CD4-positive, alpha-beta T cell treated with Interleukin-10 for 1 hour (primary cell): ENCODE results near the gene GRIK3.
"Not testable (repeated sequence)": the region's sequence is repeated elsewhere in the genome, so short reads cannot be mapped to it uniquely, and the experiment has no call there.

Source experiments
- DNase-seq: peaks from one replicate; pipeline ENCODE4 v3.0.0-alpha.2; 2020

GRIK3 gene

DNA sequence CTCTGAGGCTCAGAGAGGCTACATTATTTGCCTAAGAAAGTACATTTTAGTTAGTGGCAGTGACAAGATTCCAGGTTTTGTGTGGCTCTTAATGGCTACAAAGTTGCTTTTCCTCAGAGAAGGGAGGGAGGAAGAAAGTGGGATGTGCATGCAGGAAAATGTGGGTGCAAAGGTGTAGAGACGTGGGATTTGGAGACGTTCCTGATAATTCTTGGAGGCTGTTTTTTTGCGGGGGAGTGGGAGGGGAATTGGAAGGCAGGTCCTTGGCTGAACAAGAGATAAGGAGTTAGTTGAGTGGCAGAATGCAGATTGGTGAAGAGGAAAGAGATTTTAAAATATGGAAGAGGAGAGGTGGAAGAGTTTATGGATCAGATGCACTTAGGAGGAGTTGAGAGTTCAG, 258.1 kb downstream of the GRIK3 start:
- no peak for DNase-seq

DNA sequence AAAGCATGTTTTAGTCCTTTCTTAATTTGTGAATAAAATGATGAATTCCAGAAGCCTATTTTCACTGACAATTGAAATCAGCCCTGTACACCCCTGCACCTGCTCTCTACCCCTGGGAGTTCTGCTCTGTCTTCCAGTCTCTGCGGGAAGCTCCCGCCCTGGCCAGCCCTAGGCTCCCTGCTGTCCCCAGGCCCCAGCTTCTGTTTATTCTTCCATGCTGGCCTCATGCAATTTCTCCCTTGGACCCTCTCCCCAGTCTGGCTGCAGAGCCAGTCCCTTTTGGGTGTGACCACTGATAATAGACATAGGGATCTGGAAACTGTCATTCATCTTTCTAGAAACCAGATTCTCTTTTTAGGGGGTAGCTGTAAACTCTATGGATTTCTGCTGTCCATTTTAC, 258.6 kb downstream of the GRIK3 start:
- DNase-seq = no peak

DNA sequence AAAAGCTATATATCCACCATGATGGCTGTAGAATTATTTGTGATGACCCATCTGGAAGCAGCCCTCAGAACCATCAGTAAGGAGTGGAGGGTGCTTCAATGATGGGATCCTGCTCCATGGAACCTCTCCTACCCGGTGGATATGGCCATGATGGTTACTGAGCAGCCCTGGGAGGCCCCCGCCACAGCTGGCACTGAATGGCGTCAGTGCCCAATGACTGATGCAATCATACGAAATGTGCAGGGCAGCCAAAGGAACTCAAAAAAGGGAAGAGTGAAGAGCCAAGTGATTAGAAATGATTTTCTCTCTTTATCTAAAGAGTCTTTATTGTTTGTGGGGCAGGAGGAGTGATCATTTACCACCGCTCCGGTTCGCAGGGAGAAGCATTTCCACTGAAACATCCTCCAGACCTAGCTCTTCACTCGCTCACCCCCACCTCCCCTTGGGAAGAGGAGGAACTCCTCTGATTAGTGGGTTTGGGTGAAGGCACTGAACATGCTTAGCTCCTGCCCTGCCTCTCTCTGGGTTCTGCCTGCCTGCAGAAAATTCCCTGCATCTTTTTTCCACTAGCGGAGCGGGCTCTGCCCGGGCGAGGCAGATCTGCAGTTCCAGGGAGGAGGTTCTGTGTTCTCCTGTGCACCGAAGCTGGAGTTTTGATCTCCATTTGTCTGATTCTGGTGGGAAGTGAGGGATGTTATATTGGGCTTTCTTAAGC, 260.3 kb downstream of the GRIK3 start:
- no peak for DNase-seq

DNA sequence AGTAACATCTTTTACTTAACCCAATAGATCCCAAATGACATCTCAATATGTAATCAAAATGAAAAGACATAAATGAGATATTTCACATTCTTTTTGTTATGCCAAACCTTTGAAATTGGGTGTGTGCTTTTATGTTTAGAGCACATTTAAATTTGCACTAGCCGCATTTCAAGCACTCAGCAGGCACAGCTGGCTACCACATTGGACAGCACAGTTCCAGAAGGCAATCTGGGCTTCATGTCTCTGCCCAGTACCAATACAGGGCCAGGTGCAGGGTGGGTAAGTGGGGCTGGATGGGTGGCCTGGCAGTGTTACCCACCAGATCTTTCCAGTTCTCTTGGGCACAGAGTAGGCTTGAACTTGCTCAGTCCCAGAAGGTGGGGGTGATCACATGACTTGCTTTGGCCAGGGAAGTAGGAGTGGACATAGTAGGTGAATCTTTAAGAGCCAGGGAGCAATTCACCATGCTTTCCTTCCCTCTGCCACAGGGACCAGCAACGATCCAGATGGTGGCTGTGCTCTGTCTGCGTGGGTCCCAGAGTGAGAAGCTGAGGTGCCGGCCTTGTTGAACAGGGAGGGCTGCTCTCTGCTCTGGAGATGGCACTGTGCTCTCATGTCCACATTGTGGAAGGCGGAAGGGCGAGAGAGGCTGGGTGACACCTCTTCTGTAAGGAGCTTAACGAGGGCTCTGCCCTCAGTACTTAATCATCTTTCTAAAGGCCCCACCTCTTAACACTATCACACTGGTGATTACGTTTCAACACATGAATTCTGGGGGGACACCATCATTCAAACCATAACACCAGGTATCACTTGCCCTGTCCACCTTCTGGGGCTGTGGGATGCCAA, 261.4 kb downstream of the GRIK3 start:
- DNase-seq = no peak

DNA sequence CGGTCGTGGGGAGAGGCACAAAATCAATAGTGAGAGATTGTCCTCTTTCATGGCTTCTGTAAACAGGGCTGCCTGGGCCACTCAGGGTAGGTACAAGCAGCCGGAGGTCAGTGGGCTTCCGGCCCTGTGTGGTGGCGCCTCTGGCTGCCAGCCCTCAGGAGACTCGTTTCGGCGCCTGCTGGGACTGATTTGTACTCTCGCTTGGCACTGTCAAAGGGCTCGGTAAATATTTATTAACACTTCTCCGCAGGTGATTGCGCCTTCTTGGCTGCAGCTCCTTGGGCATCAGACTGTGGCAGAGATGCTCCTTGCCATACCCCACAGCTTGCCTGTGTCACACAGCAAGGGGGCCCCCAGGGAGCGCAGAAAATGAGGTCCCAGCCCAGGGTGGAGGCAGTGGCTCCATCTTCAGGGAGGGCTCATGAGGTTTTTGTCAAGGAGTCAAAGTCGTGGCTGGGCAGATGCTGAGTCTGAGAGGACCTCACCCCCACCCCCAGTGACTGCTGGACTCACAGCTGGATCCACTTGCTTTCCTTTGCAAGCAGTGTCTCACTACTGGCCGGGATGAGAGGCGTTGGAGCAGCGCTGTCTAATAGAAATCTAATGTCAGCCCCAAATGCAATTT, 262.5 kb downstream of the GRIK3 start:
- no peak for DNase-seq

DNA sequence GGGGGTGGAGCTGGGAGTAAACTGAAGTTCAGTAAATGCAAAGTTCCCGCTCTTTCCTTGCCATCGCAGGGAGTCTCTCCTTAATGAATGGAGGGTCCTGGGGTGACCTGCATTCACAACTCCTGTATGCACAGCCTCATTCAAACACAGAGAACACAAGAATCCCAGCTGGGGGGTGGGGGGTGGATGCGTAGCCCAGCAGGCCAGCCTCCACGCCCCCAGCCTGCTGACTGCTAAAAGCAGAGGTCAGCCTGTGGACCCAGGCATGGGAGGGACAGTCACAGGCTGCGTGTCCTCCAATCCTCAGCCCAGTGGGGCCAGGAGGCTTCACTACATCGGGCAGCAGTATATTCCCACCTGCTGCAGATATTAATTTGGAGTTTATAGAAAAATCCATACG, 263.1 kb downstream of the GRIK3 start:
- DNase-seq = no peak

DNA sequence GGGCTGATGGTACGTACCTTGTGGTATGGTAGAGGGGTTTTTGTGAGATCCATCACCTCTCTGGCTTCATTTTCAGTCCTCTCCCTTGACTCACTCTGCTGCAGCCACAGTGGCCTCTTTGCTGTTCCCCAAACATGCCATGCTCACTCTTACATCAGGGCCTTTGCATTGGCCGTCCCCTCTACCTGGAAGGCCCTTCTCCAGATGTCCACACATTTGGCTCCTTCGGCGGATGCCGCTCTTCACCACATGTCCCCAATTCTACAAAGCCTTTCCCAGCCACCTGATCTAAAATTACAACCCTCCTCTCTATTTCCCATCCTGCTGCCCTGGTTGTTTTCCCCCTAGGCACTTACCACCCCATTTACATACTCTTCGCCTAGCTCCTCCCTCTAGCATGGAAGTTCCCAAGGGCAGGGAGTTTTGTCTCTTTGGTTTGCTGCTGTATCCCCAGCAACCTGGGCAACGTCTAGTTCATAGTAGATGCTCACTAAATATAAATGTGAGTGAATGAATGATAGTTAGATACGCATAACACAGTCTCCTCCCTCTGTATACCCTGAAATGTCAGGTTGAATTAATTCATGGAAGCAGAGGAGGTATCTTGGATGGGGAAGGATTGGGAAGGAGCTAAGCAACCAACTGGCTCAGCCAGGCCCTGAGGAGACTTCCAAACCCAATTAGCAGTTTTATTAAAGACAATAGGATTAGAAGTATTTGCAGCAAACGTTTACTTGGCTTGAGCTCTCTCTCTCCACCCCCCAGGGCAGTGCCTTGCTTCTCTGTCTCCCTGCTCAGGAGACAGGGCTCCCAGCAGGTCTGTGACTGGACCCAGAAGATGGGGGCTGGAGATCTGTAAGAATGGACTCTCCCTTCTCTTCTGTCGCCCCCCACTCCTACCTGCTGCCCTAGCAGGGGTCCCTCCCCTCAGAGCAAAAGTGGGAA, 264.2 kb downstream of the GRIK3 start:
- no peak for DNase-seq

DNA sequence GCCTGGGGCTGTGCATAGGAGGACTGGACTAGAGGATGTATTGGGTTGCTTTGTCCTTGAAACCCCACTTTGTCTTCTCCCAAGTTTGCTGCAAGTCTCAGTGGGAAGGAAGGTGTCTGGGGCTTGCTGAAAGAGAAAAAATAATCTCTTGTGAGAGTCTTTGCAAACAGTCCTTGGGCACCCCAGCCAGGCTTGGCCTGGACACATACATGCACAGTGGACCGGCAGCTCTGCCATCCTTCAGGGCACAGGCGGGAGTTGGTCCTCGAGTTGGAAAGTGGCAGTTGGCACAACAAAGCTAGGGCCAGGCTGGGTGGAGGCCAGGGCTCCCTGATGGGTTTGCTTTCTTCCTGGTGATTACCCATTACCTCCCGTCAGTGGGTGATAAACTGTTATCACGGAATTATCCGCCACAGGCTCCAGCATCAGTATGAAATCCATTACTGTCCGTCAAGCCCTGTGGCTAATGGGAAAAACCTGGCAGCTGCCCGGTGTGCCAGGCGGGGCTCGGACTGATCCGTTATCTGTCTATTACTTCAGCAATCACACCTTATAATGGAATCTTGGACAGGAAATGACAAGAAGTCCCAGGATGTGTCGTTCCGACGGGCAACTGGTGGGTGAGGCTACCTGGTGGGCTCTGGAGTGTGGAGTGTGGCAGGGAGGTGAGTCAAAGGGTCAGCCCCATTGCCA, 265.7 kb downstream of the GRIK3 start:
- DNase-seq = no peak

DNA sequence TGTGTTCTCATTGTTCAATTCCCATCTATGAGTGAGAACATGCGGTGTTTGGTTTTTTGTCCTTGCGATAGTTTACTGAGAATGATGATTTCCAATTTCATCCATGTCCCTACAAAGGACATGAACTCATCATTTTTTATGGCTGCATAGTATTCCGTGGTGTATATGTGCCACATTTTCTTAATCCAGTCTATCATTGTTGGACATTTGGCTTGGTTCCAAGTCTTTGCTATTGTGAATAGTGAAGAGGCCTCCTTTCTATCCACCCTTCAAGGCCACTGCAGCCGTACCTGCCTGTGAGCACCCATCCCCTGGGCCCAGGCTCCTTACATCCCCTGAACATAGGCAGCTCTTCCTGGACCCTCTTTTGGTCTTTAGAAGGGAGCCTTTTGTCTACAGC, 266.9 kb downstream of the GRIK3 start:
- DNase-seq = not testable (repeated sequence)

DNA sequence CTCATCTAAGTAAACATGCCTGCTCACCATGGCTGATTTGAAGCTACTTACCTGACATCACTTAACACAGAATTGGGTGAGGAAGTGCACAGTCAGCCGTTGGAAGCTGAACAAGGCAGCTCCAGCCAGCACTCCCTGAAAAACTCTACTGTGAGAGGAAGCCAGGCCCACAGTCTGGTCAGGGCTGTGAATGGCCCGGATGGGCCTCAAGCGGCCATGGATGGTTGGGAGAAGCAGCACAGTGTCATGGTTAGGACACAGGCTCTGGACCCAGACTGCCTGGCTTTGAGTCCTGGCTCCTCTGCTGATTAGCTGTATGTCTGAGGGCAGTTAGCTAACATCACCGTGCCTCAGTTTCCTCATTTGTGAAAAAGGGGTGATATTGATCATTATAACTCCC, 267.8 kb downstream of the GRIK3 start:
- no peak for DNase-seq

DNA sequence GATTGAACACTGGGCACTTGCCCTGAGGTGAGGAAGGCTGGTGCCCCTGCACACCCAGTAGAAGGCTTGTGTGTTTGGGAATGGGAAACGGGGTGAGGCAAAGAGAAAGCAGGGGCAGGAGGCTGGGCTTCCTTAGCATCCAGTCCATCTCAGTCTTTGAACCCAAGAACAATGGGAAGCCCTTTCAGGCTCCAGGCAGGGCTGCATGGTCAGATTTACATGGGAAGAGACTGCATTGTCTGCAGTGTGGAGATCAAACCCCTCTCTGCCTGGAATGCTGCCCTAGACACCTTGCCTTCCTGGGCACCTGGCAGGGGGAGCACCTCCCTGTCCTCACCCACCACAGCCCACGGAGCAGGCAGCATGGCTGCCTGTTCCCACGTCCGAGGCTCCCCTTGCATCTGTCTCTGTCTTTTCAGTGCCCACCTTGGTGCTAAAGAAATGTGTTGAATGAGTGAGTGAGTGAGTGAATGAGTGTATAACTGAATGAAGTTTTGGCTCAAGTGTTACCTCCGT, 268.5 kb downstream of the GRIK3 start:
- no peak for DNase-seq

DNA sequence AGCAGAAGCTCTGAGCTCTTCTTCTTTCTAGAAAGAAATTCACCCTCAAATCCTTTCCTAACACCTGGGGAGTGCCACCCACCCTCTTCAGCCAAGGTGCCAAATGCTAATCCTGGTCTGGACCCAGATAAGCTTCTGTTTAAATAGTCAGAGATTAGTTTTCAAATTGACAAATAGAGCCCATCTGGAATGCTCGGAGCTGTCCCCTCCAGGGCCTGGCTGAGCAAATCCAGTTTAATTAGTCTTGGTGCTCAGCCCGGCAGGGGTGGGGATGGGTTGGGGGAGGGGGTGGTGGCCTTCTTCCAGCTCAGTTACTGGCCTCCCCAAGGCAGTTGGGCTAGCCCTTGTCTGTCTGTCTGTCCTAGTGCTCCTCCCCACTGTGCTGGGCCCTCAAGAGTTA, 269.5 kb downstream of the GRIK3 start:
- no peak for DNase-seq

DNA sequence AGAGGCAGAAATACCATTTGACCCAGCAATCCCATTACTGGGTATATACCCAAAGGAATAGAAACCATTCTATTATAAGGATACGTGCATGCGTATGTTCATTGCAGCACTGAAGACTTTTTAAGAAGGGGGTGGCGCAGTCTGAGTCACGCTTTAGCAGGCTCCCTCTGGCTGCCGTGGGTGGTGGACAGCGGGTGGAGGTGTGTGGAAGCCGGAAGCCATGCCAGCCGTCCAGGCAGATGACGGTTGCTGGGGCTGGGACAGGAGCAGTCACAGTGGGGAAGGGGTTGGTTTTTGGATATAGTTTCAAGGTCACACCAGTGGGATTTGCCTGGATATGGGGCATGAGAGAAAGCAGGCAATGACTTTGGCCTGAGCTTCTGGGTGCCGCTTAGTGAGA, 270.5 kb downstream of the GRIK3 start:
- DNase-seq = no peak

DNA sequence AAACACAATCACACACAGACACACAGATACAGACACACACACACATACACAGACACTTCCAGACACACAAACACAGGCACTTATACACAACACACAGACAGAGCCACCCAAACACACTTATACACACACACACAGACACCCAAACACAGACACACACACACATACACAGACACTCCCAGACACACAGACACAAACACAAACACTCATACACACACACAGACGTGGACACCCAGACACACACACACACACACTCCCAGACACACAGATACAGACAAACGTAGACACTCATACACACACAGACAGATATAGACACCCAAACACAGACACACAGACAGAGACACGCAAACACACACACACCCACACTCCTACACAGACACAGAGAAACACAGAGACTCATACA, 272.1 kb downstream of the GRIK3 start:
- DNase-seq = no peak

DNA sequence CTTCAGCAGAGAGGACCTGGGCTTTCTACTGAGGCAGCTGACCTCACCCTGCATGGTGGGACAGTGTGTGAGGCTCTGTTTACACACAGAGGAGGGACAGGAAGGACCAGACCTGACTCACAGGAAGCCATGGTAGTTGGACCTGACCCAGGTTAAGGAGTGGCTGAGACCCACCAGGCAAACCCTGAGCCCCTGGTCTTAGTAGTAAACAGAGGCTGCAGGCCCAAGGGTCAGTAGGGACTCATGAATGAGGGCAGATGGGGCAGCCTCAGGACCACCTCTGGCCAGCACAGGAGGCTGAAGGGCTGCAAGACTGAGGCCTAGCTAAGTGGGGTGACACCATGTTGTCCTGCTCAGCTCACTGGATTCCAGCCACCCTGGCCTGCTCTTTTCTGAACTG, 273.2 kb downstream of the GRIK3 start:
- DNase-seq = no peak

DNA sequence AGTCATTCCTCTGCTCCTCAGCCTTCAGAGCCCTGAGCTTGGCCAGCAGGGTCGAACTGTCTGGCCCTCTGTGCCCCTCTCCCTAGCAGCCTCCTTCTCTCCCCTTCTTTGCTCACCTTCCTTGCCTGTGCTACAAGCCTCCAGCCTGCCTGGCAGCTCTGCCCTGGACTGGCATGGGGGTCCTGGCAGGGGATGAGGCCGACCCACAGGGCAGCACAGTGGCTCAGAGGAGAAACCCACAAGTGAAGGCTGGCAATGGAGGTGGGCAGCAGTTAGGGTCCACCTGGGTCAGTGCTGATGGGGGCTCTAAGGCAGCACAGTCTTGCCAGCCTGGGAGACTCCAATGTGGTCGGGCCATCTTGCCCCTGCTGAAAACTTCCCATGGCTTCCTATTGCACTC, 274.2 kb downstream of the GRIK3 start:
- DNase-seq = no peak

DNA sequence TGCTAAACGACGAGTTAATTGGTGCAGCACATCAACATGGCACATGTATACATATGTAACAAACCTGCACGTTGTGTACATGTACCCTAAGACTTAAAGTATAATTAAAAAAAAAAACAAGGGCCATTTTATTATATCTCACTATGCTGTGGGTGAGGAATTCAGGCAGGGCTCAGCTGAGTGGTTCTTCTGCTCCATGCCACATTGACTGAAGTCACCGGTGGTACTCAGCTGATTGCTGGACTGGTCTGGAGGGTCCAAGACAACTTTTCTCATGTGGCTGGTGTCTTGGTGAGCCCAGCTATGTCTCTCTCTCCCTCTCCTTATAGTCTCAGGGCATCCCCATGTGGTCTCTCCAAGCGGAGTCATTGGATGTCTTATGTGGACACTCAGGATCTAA, 275.0 kb downstream of the GRIK3 start:
- DNase-seq = no peak

DNA sequence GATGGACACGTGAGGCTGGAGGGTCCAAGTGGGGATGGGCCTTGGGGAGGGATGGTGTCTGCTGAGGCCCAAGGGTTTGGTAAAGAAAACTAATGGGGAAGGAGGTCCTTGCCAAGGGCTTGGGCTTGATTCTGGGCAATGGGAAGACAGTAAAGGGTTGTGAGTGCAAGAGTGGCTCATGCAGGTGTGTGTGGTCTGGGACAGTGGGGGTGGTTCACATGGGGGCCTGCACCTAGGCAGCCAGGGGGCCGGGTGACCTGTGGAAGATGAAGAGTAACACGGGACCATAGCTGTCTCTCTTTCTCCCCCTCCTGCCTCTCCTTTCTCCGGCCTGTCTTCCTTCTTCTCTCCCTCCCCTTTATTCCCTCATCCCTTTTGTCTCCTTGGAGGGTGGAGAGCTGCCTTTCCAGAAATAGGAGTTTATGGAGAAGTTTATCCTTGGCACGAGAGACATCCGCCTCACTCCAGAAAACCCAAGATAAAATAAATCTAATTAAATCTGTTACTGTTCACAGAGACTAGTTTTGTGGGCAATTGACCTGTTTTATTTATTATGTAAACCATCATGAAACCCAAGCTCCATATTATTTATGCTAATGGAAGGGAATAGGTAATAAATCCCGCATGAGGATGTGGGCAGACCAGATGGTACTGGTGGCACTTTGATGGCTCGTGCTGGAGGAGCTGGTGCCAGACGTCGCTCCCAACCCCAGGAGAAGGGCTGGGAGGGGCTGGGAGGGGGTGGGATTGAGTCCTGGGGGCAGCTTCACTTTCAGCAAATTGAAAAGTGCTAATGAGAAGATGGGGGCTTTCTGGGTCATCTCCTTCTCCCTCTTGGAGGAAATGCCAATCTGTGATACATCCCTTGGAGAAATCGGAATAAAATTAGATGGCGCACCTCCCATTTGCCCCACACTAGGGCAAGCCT, 278.7 kb downstream of the GRIK3 start:
- no peak for DNase-seq

DNA sequence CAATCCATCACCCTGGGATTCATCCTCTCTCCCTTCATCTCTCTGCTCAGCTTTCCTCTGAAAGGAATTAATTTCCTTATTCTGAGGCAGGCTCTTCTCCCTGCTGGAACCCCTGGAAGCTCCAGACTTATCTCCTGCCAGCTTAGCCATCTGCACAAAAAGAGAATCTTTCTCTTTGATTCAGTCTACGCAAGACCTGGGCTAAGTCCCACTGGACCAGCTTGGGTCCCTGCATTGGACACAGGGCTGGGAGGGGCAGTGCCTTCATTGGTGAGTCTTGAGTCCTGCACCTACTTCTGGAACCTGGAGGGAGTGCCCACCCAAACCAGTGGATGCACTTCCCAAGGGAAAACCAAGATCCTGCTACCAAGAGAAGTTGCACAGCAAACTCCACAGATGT, 279.9 kb downstream of the GRIK3 start:
- no peak for DNase-seq

DNA sequence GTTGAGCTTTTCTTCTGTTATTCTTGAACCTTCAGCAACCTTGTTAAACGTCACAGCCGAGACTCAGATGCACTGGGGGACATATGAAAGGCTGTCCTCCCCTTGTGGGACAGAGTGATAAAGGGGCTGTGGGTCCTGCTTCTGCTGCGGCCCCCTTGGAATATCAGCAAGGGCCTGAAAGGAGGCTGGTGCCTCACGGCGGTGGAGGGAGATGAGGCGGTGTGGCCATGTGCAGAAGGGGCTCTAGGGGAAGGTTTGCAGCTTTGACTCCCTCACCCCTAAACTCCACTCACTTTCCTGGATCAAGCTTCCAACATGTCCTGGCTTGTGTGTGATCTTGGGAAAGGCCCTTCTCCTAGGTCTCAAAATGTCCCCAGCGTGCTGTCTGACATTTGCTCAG, 280.9 kb downstream of the GRIK3 start:
- DNase-seq = no peak

DNA sequence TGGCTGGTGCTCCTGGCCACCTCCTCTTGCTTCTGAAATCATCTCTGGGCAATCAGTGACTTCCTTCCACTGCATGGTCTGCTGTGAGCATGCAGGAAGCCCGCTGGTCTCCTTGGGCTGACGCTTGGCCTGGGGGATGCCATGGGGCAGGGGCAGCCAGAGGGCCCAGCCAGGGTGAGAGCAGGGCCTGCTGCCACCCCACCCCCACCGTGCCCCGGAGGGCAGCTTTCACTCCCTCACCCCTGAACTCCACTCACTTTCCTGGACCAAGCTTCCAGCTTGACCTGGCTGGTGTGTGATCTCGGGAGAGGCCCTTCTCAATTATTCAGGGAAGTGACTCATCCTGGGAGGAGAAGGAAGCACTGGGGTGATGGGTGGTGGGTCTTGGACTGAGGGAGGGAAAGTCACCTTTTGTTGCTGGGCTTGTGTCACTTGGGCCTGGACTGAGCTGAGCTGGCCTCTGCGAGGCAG, 281.4 kb downstream of the GRIK3 start:
- no peak for DNase-seq
